Stimulated activated naive CD8-positive, alpha-beta T cell treated with anti-CD3 and anti-CD28 coated beads, Interleukin-15, Interleukin-2, amounts not matched to agents 100 U/mL and 50 U/mL, for 24 hours (primary cell): ENCODE results near the gene FSCN2.

Experiments
- ATAC-seq: fragments of 150-1000 bp; cut with Tn5 transposase; one replicate; pipeline ENCODE4 v1.10.0; 2021
- DNase-seq: peaks from one replicate; pipeline ENCODE4 v3.0.0; 2021

The FSCN2 gene

GRCh38 chr17:81558115-81558468 is 29.9 kb downstream of the FSCN2 start:
- ATAC-seq = no peak
- no peak for DNase-seq

- ATAC-seq (no peak), DNase-seq (no peak)
Measured at GRCh38 chr17:81558941-81559806, 31.0 kb downstream of the FSCN2 start.

GRCh38 chr17:81561494-81561885 is 33.3 kb downstream of the FSCN2 start:
- DNase-seq (no peak), ATAC-seq (no peak)

GRCh38 chr17:81563861-81564586 is 35.8 kb downstream of the FSCN2 start:
- no peak for ATAC-seq
- no peak for DNase-seq

GRCh38 chr17:81564778-81565177 is 36.6 kb downstream of the FSCN2 start:
- no peak for DNase-seq
- ATAC-seq = no peak

GRCh38 chr17:81565231-81565630 is 37.1 kb downstream of the FSCN2 start:
- ATAC-seq (no peak), DNase-seq (no peak)

GRCh38 chr17:81566461-81567126 is 38.4 kb downstream of the FSCN2 start:
- no peak for DNase-seq
- no peak for ATAC-seq

- DNase-seq (no peak), ATAC-seq (no peak)
Measured at GRCh38 chr17:81567191-81567590, 39.0 kb downstream of the FSCN2 start.

- ATAC-seq (no peak), DNase-seq (no peak)
Measured at GRCh38 chr17:81568416-81568815, 40.2 kb downstream of the FSCN2 start.

GRCh38 chr17:81569986-81570514 is 41.9 kb downstream of the FSCN2 start:
- no peak for DNase-seq
- ATAC-seq = no peak

- DNase-seq (no peak), ATAC-seq (no peak)
Measured at GRCh38 chr17:81570964-81571363, 42.8 kb downstream of the FSCN2 start.

- DNase-seq (no peak), ATAC-seq (no peak)
Measured at GRCh38 chr17:81572563-81573168, 44.5 kb downstream of the FSCN2 start.

GRCh38 chr17:81573794-81574642 is 45.8 kb downstream of the FSCN2 start:
- DNase-seq (no peak), ATAC-seq (no peak)

- ATAC-seq (no peak), DNase-seq (no peak)
Measured at GRCh38 chr17:81574643-81574956, 46.4 kb downstream of the FSCN2 start.

- ATAC-seq (no peak), DNase-seq (no peak)
Measured at GRCh38 chr17:81575836-81576235, 47.7 kb downstream of the FSCN2 start.

- ATAC-seq = no peak
- DNase-seq = no peak
Measured at GRCh38 chr17:81576621-81577277, 48.6 kb downstream of the FSCN2 start.

- DNase-seq (no peak), ATAC-seq (no peak)
Measured at GRCh38 chr17:81577278-81578000, 49.3 kb downstream of the FSCN2 start.

- DNase-seq (no peak), ATAC-seq (no peak)
Measured at GRCh38 chr17:81578038-81578441, 49.9 kb downstream of the FSCN2 start.

- DNase-seq = no peak
- peak; percentile 80 for ATAC-seq
Measured at GRCh38 chr17:81578561-81579225, 50.5 kb downstream of the FSCN2 start.

GRCh38 chr17:81579298-81579697 is 51.1 kb downstream of the FSCN2 start:
- ATAC-seq (no peak), DNase-seq (no peak)
